Neuronal stem cell (in vitro differentiated cells): ENCODE results near the gene CLRN1.

Source experiments
- DNase-seq: peaks from one replicate; pipeline ENCODE4 v3.0.0-alpha.2; 2013; ENCODE audit warnings: low spot score
- H2AFZ ChIP-seq: one replicate; pipeline ENCODE4 v1.6.1; 2013; ENCODE audit warnings: mild to moderate bottlenecking, low read length, inconsistent platforms
- H2AK5ac ChIP-seq: 2 replicates; pipeline ENCODE4 v1.6.1; 2013; ENCODE audit warnings: low read depth, mild to moderate bottlenecking, inconsistent platforms, low read length, moderate library complexity, mixed read lengths
- H2BK120ac ChIP-seq: 2 replicates; pipeline ENCODE4 v1.6.1; 2013; ENCODE audit warnings: low read depth, mild to moderate bottlenecking, inconsistent platforms, low read length, moderate library complexity, mixed read lengths
- H2BK12ac ChIP-seq: one replicate; pipeline ENCODE4 v1.6.1; 2013; ENCODE audit warnings: low read length, inconsistent platforms
- H2BK15ac ChIP-seq: 2 replicates; pipeline ENCODE4 v1.6.1; 2013; ENCODE audit warnings: mild to moderate bottlenecking, low read length, inconsistent platforms, mixed read lengths
- H2BK5ac ChIP-seq: one replicate; pipeline ENCODE4 v1.6.1; 2013; ENCODE audit warnings: inconsistent platforms, mild to moderate bottlenecking, low read length, moderate library complexity
- H3K14ac ChIP-seq: one replicate; pipeline ENCODE4 v1.6.1; 2013; ENCODE audit warnings: low read length, inconsistent platforms
- H3K18ac ChIP-seq: 2 replicates; pipeline ENCODE4 v1.6.1; 2013; ENCODE audit warnings: low read length, inconsistent platforms
- H3K23ac ChIP-seq: 2 replicates; pipeline ENCODE4 v1.6.1; 2013; ENCODE audit warnings: low read depth, mild to moderate bottlenecking, mixed read lengths, low read length, inconsistent platforms; ENCODE audit not compliant: poor library complexity
- H3K27ac ChIP-seq: replicated peaks from 3 replicates; pipeline ENCODE4 v1.5.1; 2013; ENCODE audit warnings: low read length, inconsistent platforms
- H3K27me3 ChIP-seq, 3 experiments: 2 replicates each; pipeline ENCODE4 v1.6.1; 2013; ENCODE audit warnings: low read length in 3 of 3, mild to moderate bottlenecking in 2 of 3, inconsistent platforms in 1 of 3, low read depth in 1 of 3, mixed read lengths in 1 of 3, moderate library complexity in 1 of 3; ENCODE audit not compliant: control insufficient read depth in 3 of 3, insufficient read depth in 3 of 3
- H3K36me3 ChIP-seq, 2 donors: replicated peaks in 1 of 2; 2 replicates each; pipeline ENCODE4 v1.6.1; 2013; ENCODE audit warnings: low read length in 2 of 2; ENCODE audit not compliant: control insufficient read depth in 2 of 2, insufficient read depth in 2 of 2
- H3K4ac ChIP-seq: 2 replicates; pipeline ENCODE4 v1.6.1; 2013; ENCODE audit warnings: inconsistent platforms, mild to moderate bottlenecking, low read length, moderate library complexity
- H3K4me1 ChIP-seq, 2 donors: 1 replicate in 1 of 2; 2 replicates in 1 of 2; pipeline ENCODE4 v1.6.1; 2013; ENCODE audit warnings: low read length in 2 of 2, low read depth in 1 of 2; ENCODE audit not compliant: control insufficient read depth in 2 of 2, insufficient read depth in 1 of 2
- H3K4me2 ChIP-seq: one replicate; pipeline ENCODE4 v1.6.1; 2013; ENCODE audit warnings: mild to moderate bottlenecking, low read length, inconsistent platforms; ENCODE audit not compliant: insufficient read depth, poor library complexity, severe bottlenecking
- H3K4me3 ChIP-seq, 2 donors: 2 replicates each; pipeline ENCODE4 v1.5.1; 2013; ENCODE audit warnings: low read length in 2 of 2, mild to moderate bottlenecking in 2 of 2, inconsistent platforms in 1 of 2, moderate library complexity in 1 of 2
- H3K79me1 ChIP-seq: one replicate; pipeline ENCODE4 v1.6.1; 2013; ENCODE audit warnings: low read depth, mild to moderate bottlenecking, inconsistent platforms, low read length, moderate library complexity
- H3K9ac ChIP-seq: one replicate; pipeline ENCODE4 v1.6.1; 2013; ENCODE audit warnings: mild to moderate bottlenecking, low read depth, low read length, inconsistent platforms; ENCODE audit not compliant: poor library complexity
- H3K9me3 ChIP-seq, 2 donors: replicated peaks in 1 of 2; 2 replicates each; pipeline versions ENCODE3 to v1.6.1; 2013; ENCODE audit warnings: low read length in 2 of 2, mild to moderate bottlenecking in 2 of 2, inconsistent platforms in 1 of 2, low read depth in 1 of 2, mixed read lengths in 1 of 2, moderate library complexity in 1 of 2; ENCODE audit not compliant: control insufficient read depth in 2 of 2, insufficient read depth in 1 of 2
- H4K8ac ChIP-seq: one replicate; pipeline ENCODE4 v1.6.1; 2013; ENCODE audit warnings: low read depth, mild to moderate bottlenecking, inconsistent platforms, low read length, moderate library complexity
- H4K91ac ChIP-seq: one replicate; pipeline ENCODE4 v1.6.1; 2013; ENCODE audit warnings: low read length, low read depth, mild to moderate bottlenecking, inconsistent platforms; ENCODE audit not compliant: poor library complexity
- WGBS, 2 donors: extraction: QIAGEN DNeasy Blood & Tissue Kit; methylation state at CpG; one replicate each; pipeline ENCODE4 v1.1.7; 2013; ENCODE audit warnings: missing lambda C conversion rate in 2 of 2, mixed read lengths in 1 of 2; ENCODE audit not compliant: insufficient read length in 2 of 2, insufficient replicate concordance in 1 of 2; ENCODE audit errors: extremely low coverage in 2 of 2; 5-methylcytosine and 5-hydroxymethylcytosine counted together

Gene CLRN1

DNA sequence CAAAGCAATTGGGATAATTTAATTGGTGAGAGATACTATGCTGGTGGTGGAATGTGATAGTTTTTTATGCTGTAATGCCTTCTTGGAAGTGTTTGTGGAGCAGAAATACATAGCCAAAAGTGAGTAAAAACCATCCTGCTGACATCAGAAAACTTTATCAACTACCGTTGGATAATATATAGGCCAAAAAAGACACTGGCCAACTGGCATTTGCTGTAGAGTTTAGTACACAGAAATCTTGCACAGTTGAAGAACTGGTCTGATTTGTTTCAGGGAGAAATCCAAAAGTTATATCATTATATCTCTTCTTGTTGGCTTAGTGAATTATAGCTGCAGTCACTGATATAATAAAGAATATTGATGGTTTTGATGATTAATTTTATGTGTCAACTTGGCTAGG, 66.8 kb downstream of the CLRN1 start:
- Histone ChIP-seq H2BK5ac (no peak overlapping the region), H2BK120ac (no peak overlapping the region), H2BK12ac (no peak overlapping the region), H4K91ac (no peak overlapping the region), H3K9ac (no peak overlapping the region), H3K18ac (no peak overlapping the region), H3K4me2 (no peak overlapping the region), H3K27ac (no peak overlapping the region), H2AFZ (no peak overlapping the region), H3K27me3 (peaks cover 0 to 19% (median 0%) of the 10 kb centered on the region in 3 experiments), H3K79me1 (no peaks in the 10 kb centered on the region), H3K4ac (no peak overlapping the region), H2AK5ac (no peak overlapping the region), H2BK15ac (no peak overlapping the region), H3K23ac (no peak overlapping the region), H4K8ac (no peak overlapping the region), H3K36me3 (no peaks in the 10 kb centered on the region), H3K4me3 (no peak overlapping the region), H3K14ac (no peak overlapping the region), H3K4me1 (peaks cover 0 to 3% of the 10 kb centered on the region in 2 donors), H3K9me3 (no peaks in the 10 kb centered on the region)
- no peak for DNase-seq
- WGBS, 2 donors: no CpG with 5 or more reads among the region's 1 CpG

DNA sequence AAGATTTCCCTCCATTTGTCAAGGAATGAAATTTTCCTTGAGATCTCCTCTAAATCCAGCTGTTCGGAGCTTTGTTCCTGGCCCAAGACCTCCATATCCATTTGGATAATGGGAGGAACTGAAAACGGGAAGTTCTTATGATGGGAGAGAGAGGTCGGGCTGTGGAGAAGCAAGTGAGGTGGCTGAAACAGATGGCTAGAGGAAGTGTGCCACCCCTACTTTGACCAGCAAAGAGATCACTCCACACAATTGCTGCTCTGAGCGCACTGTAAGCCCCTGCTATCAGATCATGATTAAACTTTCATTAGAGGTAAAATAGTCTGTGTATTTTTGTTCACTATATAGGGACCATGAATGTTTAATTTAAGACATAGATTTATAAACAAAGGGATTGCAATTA, 67.2 kb downstream of the CLRN1 start, which contains the start of gene MINDY4B:
MINDY4B (minus strand) TSS at position 101 of the 400 bp plus-strand sequence; CDS start at position 101, 0 bp downstream.
- no peak for DNase-seq
- Histone ChIP-seq H3K4me2 (no peak within 1 kb of the TSS), H3K4me1 (peaks cover 0 to 3% of the 10 kb centered on the region in 2 donors), H3K36me3 (no peaks in the 10 kb centered on the region), H3K4ac (no peak within 1 kb of the TSS), H3K14ac (no peak within 1 kb of the TSS), H2BK12ac (no peak within 1 kb of the TSS), H4K8ac (no peak within 1 kb of the TSS), H3K27me3 (peaks cover 0 to 19% (median 0%) of the 10 kb centered on the region in 3 experiments), H3K4me3 (no peak within 1 kb of the TSS), H4K91ac (no peak within 1 kb of the TSS), H2AFZ (no peak within 1 kb of the TSS), H3K18ac (no peak within 1 kb of the TSS), H3K27ac (no peak within 1 kb of the TSS), H2BK15ac (no peak within 1 kb of the TSS), H3K9ac (no peak within 1 kb of the TSS), H2BK5ac (no peak within 1 kb of the TSS), H2BK120ac (no peak within 1 kb of the TSS), H3K23ac (no peak within 1 kb of the TSS), H2AK5ac (no peak within 1 kb of the TSS), H3K9me3 (no peaks in the 10 kb centered on the region), H3K79me1 (no peaks in the 10 kb centered on the region)
- WGBS, 2 donors: no CpG with 5 or more reads among the region's 4 CpGs

DNA sequence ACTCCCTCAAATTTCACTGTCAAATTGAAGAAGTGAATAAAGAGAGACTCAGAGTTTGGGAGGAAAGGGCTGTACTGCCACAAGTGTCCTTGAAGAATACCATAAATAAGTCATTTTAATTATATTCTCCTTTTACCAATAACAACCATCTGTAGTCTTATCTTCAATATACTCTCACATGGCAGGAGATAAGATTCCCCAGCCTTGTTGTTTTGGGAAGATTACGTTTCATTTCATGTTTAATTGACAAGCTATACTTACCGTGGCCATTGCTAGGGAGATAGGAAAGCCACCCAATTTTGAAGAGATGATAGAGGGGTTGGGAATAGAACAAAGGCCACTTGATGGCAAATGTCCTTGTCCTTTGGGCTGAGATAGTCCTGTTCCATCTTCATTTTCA, 69.5 kb downstream of the CLRN1 start:
- Histone ChIP-seq H3K23ac (no peak overlapping the region), H2BK5ac (no peak overlapping the region), H4K91ac (no peak overlapping the region), H3K27me3 (peaks cover 0 to 19% (median 0%) of the 10 kb centered on the region in 3 experiments), H3K4me3 (no peak overlapping the region), H2AK5ac (no peak overlapping the region), H2AFZ (no peak overlapping the region), H3K79me1 (no peaks in the 10 kb centered on the region), H3K4me1 (peaks cover 0 to 4% of the 10 kb centered on the region in 2 donors), H3K18ac (no peak overlapping the region), H3K9me3 (no peaks in the 10 kb centered on the region), H2BK15ac (no peak overlapping the region), H3K27ac (no peak overlapping the region), H3K9ac (no peak overlapping the region), H3K4ac (no peak overlapping the region), H3K4me2 (no peak overlapping the region), H2BK120ac (no peak overlapping the region), H3K14ac (no peak overlapping the region), H4K8ac (no peak overlapping the region), H2BK12ac (no peak overlapping the region), H3K36me3 (no peaks in the 10 kb centered on the region)
- WGBS, 2 donors: no CpG with 5 or more reads among the region's 2 CpGs
- no peak for DNase-seq

DNA sequence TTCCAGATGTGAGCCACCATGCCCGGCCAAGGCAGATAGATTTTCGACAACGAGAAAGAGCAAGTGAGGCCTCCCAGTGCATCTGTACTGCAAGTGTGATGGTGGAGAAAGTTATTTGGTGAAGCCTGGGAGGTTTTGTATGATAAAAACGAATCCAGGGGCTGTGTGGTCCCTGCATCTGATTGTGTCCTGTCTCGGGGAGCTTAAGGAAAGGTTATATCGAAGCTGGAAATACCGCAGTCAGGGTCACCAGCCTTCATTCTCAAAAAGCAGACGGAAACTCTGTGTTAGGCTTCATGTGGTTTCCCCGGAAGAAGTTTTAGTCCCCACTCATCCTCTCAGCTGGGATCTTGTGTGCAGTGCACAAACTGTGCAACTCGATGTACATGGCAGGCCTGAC, 70.7 kb downstream of the CLRN1 start:
- Histone ChIP-seq H2AK5ac (no peak overlapping the region), H3K27ac (no peak overlapping the region), H2BK120ac (no peak overlapping the region), H4K91ac (no peak overlapping the region), H3K27me3 (peaks cover 0 to 19% (median 0%) of the 10 kb centered on the region in 3 experiments), H3K4me1 (peaks cover 0 to 5% of the 10 kb centered on the region in 2 donors), H2BK12ac (no peak overlapping the region), H4K8ac (no peak overlapping the region), H3K36me3 (no peaks in the 10 kb centered on the region), H3K23ac (no peak overlapping the region), H3K9ac (no peak overlapping the region), H3K4ac (no peak overlapping the region), H3K4me2 (no peak overlapping the region), H2BK5ac (no peak overlapping the region), H2BK15ac (no peak overlapping the region), H3K18ac (no peak overlapping the region), H2AFZ (no peak overlapping the region), H3K79me1 (no peaks in the 10 kb centered on the region), H3K4me3 (no peak overlapping the region), H3K9me3 (no peaks in the 10 kb centered on the region), H3K14ac (no peak overlapping the region)
- no CpG with 5 or more reads among the region's 10 CpGs for WGBS, 2 donors
- DNase-seq: no peak
